Activated effector memory CD4-positive, alpha-beta T cell treated with anti-CD3 and anti-CD28 coated beads, Interleukin-2, amount 50 U/mL, for 16 hours (primary cell): ENCODE measurements around the gene PRRT1B.
"Not testable (repeated sequence)": the region's sequence is repeated elsewhere in the genome, so short reads cannot be mapped to it uniquely, and the experiment has no call there.

Experiments used
- DNase-seq: peaks from one replicate; pipeline ENCODE4 v3.0.0-alpha.2; 2020

Gene PRRT1B

DNA sequence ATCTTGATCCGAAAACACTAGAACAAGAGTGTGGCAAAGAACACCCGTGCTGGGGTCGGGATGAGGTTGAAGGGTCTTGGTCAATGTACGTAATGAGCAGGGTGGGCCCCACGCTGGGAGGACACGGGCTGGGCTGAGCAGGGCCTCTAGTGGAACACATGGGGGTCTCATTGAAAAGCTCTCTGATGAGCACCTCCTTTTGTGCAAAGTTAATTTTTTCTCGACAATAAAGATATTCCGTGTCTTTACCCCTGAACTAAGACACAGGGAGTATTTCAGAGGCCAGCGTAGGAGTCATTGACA, 22.3 kb upstream of the PRRT1B start:
- no peak for DNase-seq

DNA sequence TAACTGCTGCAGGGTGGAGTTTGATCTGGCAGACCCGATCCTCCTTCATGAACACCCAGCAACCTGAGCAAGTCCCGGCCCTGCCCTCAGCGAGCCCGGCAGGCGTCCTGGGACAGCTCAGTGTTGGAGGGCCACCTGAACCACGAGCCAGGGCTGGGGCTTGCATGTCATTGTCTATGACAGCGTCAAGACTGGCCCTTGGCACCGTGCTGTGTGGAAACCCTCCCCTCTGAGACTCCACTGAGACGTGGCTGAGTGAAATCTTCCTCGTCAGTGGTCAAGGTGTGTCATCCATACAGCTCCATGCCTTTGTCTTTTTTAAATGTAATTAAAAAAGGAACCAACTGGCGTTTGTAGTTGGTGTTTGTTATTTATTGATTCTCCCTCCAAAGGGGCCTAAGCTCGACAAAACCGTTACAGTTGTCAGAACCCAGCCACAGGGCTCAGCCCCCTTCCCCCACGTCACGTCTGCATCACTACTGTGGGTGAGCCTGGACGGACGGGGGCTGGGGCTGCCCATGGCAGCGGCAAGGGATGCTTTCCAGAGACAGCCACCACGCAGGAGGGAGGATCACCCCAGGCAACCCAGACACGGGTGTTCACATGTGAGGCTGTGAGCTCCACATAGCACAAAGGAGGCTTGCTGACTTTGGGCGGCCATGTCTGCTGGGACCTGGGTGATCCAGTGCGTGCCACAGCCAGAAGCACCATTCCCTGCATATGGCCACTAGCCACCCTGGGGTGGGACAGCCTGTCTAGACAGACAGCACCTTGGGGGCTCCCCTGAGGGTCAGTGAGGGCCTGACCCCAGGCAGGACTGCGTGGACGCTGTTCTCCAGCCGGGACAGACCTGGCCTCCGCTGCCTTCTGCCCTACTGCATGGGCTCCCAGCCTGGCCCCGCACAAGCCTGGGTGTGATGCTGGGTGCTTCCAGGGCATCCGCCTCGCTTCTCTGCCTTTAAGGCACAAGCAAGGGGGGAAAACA, 21.6 kb upstream of the PRRT1B start:
- DNase-seq = no peak

DNA sequence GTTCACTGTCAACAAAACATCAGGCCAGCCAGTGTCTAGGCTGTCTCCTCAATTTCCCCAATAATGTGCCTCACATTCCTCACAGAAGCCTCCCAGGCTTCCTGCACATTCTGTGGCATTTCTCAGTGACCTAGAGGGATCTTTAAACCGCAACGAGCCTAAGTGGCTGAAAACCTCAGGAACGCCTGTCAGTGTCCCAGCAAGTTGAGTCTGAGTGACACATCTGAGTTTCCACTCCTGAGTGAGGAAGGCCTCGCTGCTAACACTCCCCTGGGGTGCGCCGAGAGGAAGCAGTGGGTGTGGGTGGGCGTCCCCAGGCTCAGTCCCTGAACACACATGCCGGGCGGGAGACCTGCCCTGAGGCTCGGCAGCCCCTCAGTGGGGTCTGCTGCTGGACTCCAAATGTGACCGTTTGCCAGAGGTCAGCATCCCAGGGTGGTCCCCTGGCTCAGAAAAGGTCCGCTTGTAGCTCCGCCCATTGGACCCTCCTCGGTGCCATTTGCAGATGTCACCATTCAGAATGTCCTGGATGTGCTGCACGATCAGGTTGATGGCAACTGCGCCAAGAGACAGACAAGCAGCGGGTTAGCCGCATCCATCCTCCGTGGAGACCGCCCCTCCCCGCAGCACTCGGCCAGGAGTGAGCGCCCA, 20.5 kb upstream of the PRRT1B start:
- DNase-seq = no peak

- no peak for DNase-seq
Measured at GRCh38 chr9:131525643-131526565, 19.4 kb upstream of the PRRT1B start.

GRCh38 chr9:131528186-131528585, 17.1 kb upstream of the PRRT1B start:
- DNase-seq = no peak

DNA sequence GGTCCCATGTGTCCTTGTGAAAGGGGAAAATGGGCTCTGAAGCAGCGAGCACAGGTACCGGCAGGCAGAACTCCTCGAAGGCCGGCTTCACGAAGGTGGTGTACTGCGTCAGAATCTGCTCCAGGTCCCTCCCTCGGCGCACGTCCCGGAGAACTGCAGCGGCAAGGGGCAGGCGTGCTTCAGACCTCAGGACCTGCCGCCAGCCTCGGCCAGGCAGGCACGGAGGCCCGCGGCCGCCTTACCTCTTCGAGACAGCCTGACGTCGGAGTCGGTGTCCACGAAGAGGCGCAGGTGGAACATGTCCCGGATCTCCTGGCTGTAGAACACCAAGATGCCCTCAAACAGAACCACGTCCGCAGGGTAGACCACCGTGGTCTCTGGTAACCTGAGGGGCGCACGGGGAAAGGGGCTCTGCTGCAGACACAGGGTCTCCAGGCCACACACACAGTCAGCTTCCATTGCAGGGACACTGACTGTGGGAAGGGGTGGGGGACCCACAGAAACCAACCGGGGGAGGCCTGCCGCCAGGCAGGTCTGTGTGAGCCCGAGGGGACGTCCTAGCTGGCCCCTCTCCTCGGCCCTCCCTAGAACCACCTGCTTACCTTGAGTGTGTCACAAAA, 16.3 kb upstream of the PRRT1B start:
- DNase-seq = no peak

DNA sequence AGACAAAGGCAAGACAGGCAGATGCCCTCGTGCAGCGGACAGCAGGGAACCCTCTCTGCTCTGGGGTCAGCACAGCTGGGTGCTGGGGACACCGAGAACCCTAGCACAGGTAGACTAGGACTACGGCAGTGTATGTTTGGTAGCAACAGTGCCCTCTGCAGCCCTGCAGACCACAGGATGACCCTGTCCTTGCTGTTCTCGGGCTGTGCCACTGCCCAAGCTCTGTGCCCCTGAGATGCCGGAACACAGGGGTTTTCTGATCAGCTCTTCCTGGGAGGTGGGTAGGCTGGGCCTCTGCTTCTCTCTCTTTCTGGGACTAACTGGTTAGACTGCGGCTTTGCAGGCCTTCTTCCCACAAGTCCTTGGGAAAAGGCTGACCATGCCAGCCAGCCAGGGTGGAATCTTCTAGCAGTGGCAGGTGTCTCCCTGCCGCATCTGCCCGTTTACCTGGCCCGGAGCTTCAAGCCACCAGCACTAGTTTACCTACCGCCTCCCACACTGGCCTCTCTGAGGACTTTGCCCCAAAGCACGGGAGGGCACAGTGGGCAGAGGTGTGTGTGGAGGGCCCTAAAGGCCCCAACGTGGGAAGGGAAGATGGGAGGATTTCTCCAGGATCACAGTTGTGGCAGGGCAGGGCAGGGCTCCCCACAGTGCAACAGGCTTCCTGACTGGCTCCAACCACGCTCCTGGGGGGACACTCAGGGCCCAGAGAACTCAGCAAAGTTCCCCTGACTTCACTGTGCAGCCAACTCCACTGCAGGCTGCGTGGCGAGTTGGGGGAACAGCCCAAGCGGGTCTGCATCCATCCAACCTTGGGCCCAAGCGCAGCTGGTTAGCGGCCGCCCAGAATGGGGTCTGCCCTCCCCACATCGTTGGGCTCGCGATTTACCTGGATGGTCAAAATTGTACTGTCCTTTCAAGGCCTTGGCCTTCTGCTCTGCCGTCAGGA, 15.5 kb upstream of the PRRT1B start:
- DNase-seq = no peak

DNA sequence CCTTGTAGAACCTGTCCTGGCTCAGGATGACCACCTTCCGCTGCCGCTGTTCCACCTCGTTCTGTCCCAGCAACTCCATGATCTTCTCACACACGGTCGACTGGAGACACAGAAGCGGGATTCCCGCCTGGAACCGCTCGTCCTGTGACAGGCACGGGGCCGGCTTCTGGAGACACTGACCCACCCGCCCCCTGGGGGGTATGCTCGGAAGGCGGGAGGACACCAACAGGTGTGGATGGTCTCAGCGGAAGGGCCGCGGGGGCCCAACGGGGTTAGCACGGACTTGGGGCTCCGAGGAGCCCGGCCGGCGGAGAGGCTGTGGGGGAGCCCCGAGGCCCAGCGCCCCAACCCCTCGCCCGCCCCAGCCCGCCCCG, 14.8 kb upstream of the PRRT1B start:
- DNase-seq = no peak

DNA sequence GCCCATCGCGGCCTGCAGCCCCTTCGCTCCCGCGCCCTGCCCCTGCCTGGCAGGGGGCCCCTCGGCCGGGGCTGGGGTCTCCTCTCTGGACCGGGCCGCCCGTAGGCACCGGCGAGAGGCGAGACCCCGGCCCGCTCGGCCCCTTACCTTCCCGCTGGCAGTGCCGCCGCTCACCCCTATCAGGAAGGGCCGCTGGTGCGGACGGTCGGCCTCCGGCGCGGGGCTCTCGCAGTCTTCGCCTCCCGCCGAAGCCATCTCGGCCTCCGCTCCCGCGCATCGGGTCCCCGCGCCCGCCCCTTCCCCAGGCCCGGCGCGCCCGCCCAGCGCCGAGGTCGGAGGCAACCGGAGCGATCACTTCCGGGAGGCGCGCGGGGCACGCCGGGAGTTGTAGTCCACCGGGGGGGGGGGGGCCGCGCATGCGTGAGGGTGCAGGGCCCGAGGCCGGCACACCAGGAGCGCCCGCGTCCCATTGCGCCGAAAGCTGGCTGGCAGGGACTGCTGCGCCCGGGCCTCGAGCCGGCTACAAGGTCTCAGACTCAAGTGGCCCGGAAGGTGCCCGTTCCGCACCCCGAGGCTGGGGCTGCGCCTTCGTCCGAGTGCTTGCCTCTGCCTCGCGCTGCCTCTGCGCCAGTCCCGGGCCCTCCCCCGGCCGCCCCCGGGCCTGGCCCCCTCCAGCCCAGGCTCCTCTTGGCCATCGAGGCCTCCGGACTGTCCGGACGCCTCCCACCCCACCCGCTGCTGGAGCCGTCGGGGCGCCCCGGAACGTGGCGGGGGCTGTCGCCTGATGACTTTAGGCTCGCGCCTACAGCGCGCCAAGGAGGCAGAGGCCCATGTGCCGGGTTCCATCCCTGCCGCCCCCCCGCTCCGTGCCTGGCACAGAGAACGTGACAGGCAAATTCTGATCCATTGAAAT, 14.1 kb upstream of the PRRT1B start, which contains the start of gene UCK1:
TSS of gene UCK1 (minus strand) at position 344 of the 913 bp plus-strand sequence. CDS start at position 255, 89 bp downstream.
- DNase-seq = peak; percentile 90

DNA sequence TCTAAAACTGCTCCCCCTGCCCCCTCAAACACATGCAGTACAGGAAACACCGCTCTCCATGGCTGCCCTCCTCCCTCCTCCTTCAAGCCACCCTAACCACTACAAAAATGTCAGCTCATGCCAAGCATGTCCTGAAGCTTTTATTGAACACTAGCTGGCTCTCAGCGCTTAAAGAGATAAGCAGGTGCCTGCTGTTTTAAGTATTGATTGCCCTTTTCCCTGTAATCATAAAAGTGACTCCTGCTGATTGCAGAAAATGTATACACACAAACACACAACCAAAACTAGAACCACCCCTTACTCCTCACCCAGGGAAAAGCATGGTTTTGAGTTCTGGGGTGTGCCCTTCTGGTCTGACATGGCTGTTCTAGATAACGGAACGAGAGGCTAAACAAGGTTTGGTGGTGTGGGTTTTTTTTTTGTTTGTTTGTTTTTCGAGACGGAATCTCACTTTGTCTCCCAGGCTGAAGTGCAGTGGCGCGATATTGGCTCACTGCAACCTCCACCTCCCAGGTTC, 10.5 kb upstream of the PRRT1B start:
- DNase-seq = no peak

GRCh38 chr9:131537946-131538345, 7.4 kb upstream of the PRRT1B start:
- no peak for DNase-seq

- DNase-seq = no peak
Measured at GRCh38 chr9:131539223-131539923, 6.0 kb upstream of the PRRT1B start.

- no peak for DNase-seq
Measured at GRCh38 chr9:131543141-131543540, 2.2 kb upstream of the PRRT1B start.

- no peak for DNase-seq
Measured at GRCh38 chr9:131545786-131546335, 538 bp downstream of the PRRT1B start.

DNA sequence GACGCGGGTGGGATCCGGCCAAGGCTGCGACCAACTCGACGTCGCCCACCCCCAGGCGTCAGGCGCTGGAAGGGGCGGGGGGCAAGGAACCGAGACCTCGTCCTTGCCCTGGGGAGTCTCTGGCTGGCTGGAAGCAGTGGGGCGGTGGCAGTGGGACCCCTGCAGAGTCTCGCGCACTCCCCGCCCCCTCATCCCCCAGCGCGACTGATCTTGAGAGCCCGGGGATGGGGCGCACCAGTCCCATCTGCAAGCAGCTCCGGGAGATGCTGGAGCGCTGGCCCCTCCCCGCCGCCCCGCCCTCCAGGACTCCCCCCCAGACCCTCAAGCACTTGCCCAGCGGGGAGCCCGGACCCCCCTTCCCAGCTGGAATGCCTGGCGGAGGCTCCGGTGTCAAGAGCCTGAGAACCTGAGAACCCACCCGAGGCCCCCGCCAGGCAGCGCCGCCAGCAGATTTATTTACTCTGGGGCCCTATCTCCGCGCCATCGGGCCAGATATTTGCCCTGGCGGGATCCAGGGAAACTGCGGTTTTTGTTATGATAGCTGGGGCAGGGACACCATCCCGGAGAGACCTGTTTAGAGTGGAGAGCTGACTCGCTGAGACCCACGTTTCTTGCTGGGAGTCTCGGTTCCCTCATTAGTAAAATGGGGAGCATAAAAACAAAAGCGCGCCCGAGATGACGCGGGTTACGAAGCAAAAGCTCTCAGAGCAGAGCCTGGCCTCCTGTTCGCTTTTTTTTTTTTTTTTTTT, 1.2 kb downstream of the PRRT1B start:
- DNase-seq = no peak

- DNase-seq = not testable (repeated sequence)
Measured at GRCh38 chr9:131549186-131549585, 3.9 kb downstream of the PRRT1B start.

GRCh38 chr9:131550465-131550864, 5.1 kb downstream of the PRRT1B start:
- not testable (repeated sequence) for DNase-seq

DNA sequence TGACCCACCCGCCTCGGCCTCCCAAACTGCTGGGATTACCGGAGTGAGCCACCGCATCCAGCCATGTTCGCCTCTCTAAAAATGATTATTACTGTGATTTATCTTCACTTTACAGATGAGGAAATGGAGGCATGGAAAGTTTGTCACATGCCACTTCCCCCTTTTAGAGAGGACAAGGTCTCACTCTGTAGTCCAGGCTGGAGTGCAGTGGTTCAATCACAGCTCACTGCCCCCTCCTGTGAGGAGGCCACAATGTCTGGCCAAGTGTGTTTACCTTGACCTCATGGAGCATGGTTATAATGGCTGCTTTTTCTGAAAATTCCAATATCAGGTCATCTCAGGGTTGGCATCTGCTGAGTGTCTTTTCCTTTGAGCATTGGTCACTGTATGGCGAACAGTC, 6.7 kb downstream of the PRRT1B start:
- no peak for DNase-seq
